Measurements from ENCODE around the gene AKAIN1. TPM values are rescaled to one million over a fixed set of nuclear protein-coding genes. Genes with fewer than 3 reads are reported as not detected.

Gene AKAIN1
- total and polyA plus RNA-seq, 10 of the 15 experiments (the other 5 are each of a cell fraction or from before 2014, with no cell fraction given), result not detected

GRCh38 chr18:5173646-5174045, 23.4 kb downstream of the AKAIN1 start:
- BruUV-seq (replicated peaks), result no TSS peak
- Histone ChIP-seq H3K4me2 (ENCODE audit: control insufficient read depth, insufficient read depth) (no peak overlapping the region), H3K27ac (ENCODE audit: control insufficient read depth, insufficient read depth) (no peak overlapping the region), H3K9ac (ENCODE audit: control insufficient read depth, insufficient read depth, low read length) (no peak overlapping the region), H4K20me1 (ENCODE audit: control insufficient read depth, insufficient read depth) (no peaks in the 10 kb centered on the region), H3K9me3 (replicated peaks; ENCODE audit: control insufficient read depth, insufficient read depth, low read length) (no peaks in the 10 kb centered on the region), H3K79me2 (ENCODE audit: control insufficient read depth, insufficient read depth, low read length) (no peaks in the 10 kb centered on the region), H2AFZ (ENCODE audit: control insufficient read depth, low read depth, low read length) (no peak overlapping the region), H3K36me3 (ENCODE audit: control insufficient read depth in 2 of 2, insufficient read depth in 2 of 2, low read length in 1 of 2) (no peaks in the 10 kb centered on the region), H3K4me1 (ENCODE audit: control insufficient read depth, insufficient read depth, low read length) (no peaks in the 10 kb centered on the region), H3K4me3 (no peak overlapping the region), H3K27me3 (replicated peaks in 1 of 2; ENCODE audit: control insufficient read depth in 2 of 2, insufficient read depth in 2 of 2, low read length in 1 of 2) (no peaks in the 10 kb centered on the region; a peak in 1 of 4 replicates)
- ATAC-seq (no peak), DNase-seq (ENCODE audit: low read depth, low spot score) (no peak), FAIRE-seq (no peak)
- ChIA-PET RAD21 (ENCODE audit: unreplicated experiment) (no interaction called here), CTCF (no interaction called here), SMC1A (ENCODE audit: uncharacterized antibody, unreplicated experiment) (interaction anchor here (1.2 kb wide), 1 partner anchor 14 kb away, joined by 3 read pairs; no protein-coding TSS in a partner anchor), POLR2A (no interaction called here)
- intact Hi-C loops (cut with micrococcal nuclease; ENCODE audit: unreplicated experiment) (no loop called here), in situ Hi-C loops (cut with MboI) (no loop called here)
- TF ChIP-seq STAT3 (IDR thresholded peaks at IDR 0.05; ENCODE audit: low read depth, low read length), result no peak
- no peak for TF ChIP-seq ZNF274 (IDR thresholded peaks at IDR 0.05; ENCODE audit: insufficient read depth, insufficient read length)
- TF ChIP-seq SKIL (IDR thresholded peaks at IDR 0.05; ENCODE audit: low read depth, poor library complexity, severe bottlenecking), result no peak
- TF ChIP-seq ZSCAN29 (IDR thresholded peaks at IDR 0.05), result no peak
- TF ChIP-seq JUND (IDR thresholded peaks at IDR 0.05; ENCODE audit: low read depth, low read length), result no peak
- TF ChIP-seq, protein P1, sequence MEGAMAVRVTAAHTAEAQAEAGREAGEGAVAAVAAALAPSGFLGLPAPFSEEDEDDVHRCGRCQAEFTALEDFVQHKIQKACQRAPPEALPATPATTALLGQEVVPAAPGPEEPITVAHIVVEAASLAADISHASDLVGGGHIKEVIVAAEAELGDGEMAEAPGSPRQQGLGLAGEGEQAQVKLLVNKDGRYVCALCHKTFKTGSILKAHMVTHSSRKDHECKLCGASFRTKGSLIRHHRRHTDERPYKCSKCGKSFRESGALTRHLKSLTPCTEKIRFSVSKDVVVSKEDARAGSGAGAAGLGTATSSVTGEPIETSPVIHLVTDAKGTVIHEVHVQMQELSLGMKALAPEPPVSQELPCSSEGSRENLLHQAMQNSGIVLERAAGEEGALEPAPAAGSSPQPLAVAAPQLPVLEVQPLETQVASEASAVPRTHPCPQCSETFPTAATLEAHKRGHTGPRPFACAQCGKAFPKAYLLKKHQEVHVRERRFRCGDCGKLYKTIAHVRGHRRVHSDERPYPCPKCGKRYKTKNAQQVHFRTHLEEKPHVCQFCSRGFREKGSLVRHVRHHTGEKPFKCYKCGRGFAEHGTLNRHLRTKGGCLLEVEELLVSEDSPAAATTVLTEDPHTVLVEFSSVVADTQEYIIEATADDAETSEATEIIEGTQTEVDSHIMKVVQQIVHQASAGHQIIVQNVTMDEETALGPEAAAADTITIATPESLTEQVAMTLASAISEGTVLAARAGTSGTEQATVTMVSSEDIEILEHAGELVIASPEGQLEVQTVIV (IDR thresholded peaks at IDR 0.05; ENCODE audit: borderline replicate concordance, partially characterized antibody), result no peak
- TF ChIP-seq NFIC (IDR thresholded peaks at IDR 0.05; ENCODE audit: low read depth, low read length), result no peak
- TF ChIP-seq, protein P2, sequence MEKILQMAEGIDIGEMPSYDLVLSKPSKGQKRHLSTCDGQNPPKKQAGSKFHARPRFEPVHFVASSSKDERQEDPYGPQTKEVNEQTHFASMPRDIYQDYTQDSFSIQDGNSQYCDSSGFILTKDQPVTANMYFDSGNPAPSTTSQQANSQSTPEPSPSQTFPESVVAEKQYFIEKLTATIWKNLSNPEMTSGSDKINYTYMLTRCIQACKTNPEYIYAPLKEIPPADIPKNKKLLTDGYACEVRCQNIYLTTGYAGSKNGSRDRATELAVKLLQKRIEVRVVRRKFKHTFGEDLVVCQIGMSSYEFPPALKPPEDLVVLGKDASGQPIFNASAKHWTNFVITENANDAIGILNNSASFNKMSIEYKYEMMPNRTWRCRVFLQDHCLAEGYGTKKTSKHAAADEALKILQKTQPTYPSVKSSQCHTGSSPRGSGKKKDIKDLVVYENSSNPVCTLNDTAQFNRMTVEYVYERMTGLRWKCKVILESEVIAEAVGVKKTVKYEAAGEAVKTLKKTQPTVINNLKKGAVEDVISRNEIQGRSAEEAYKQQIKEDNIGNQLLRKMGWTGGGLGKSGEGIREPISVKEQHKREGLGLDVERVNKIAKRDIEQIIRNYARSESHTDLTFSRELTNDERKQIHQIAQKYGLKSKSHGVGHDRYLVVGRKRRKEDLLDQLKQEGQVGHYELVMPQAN (conservative IDR thresholded peaks at IDR 0.05), result no peak
- no peak for TF ChIP-seq NFXL1 (IDR thresholded peaks at IDR 0.05; ENCODE audit: borderline replicate concordance)
- TF ChIP-seq FOXK2 (IDR thresholded peaks at IDR 0.05), result no peak
- no peak for TF ChIP-seq NFYB (IDR thresholded peaks at IDR 0.05; ENCODE audit: insufficient read depth, low read depth, low read length)
- no peak for TF ChIP-seq CHD4 (IDR thresholded peaks at IDR 0.05)
- TF ChIP-seq YBX1 (IDR thresholded peaks at IDR 0.05), result no peak
- TF ChIP-seq MEF2B (IDR thresholded peaks at IDR 0.05; ENCODE audit: partially characterized antibody, poor library complexity, severe bottlenecking), result no peak
- no peak for TF ChIP-seq IKZF2 (IDR thresholded peaks at IDR 0.05)
- no peak for TF ChIP-seq IRF4 (IDR thresholded peaks at IDR 0.05; ENCODE audit: low read depth, low read length)
- no peak for TF ChIP-seq RCOR1 (conservative IDR thresholded peaks at IDR 0.05; ENCODE audit: low read depth, low read length)
- no peak for TF ChIP-seq KLF5 (IDR thresholded peaks at IDR 0.05; ENCODE audit: partially characterized antibody)
- WGBS (ENCODE audit: insufficient coverage, insufficient replicate concordance, low lambda C conversion rate, missing lambda C conversion rate), result 48% methylated on average over 6 of the region's 6 CpGs

Data from GM12878 (cell line).